HG03521 (cell line): ENCODE data around the gene EIF4A3.

Experiments used
- ATAC-seq: cut with Tn5 transposase; IDR thresholded peaks from one replicate; pipeline ENCODE4 v1.9.1; 2021; ENCODE audit warnings: mild to moderate bottlenecking, moderate library complexity; ENCODE audit not compliant: unreplicated experiment

Gene EIF4A3

DNA sequence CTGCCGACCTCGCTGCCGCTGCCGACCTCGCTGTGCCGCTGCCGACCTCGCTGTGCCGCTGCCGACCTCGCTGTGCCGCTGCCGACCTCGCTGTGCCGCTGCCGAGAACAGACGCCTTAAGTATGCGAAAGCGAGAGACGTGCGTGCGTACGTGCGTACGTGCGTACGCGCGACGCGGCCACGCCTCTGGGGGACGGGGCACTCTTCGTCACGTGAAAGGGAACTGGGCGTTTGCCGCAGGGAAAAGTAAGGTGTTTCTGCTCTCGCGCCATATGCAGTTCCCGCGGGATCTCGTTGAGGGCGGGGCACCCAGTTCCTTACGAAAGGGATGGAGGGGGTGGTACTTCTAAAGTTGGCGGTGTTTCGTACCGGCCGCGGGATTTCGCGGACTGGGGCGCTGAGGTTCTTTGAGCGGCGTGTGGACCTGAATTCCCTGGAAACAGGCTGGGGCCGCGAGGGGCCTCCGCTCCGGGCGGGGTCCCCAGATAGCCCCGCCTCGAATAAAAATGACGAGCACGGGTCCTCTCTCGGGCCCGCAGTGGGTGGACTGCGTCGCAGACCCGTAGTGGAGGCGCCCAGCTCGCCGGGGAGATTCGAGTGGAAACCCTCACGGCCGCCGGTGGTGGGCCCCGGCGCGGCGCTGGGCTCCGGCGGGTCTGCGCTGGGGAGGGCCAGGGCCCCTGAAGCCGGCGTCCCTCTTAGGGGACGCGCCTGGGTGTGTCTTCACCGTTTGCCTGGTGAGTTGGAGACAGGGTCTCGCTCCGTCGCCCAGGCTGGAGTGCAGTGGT is at the start of gene EIF4A3:
EIF4A3 (minus strand) TSS at position 94 of the 788 bp plus-strand sequence. CDS start 167 bp downstream, outside the sequence.
- ATAC-seq, result peak; percentile 85

GRCh38 chr17:80196652-80197051 is 49.7 kb upstream of the EIF4A3 start:
- ATAC-seq, result no peak

- no peak for ATAC-seq
Observed at GRCh38 chr17:80195671-80196529, 49.0 kb upstream of the EIF4A3 start.

DNA sequence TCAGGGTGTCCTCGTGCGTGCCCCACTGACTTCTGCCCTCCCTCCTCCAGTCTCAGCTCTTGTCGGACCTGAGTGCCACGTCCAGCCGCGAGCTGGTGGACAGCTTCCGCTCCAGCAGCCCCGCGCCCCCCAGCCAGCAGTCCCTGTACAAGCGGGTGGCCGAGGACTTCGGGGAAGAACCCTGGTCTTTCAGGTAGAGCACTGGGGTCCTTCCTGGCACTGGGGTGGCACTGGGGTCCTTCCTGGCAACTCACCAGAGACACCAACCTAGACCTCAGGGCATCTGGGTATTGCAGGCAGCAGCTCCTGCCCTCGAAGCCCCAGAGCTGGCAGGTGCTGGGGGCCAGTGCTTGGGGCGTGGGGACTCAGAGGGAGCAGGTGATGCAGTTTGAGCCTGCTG is 48.2 kb upstream of the EIF4A3 start:
- ATAC-seq, result no peak

DNA sequence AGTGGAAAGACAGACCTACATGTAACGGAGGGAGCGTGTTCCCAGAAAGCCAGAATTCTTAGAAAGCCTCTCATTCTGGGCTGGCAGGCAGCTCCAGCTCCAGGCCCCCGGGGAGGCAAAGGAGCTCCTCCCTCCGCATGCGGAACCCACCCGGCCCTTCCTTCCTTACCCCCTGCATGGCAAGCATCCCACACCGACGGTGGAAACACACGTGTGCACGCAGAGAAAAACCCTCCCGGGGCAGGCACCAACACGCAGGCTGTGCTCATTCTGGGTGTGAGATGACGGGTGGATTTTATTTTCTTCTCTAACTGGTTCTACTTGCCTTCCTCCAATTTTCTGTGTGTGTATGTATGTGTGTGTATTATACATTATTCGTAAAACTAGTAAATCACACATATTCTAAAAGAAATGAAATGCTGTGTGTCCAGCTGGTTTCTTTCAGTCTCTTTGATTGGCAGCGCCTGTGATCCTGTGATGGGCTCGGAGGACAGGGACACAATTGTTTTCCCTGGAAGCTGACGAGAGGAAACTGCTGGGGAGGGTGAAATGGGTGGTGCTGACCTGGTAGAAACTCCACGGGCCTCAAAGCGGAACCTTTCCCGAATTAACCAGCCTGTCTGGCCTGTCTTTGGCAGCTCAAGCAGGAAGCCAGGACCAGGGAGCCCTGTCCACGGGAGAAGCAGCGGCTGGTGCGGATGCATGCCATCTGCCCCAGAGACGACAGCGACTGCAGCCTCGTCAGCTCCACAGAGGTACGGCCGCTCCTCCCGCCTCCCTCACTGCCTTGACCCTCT is 45.1 kb upstream of the EIF4A3 start:
- no peak for ATAC-seq

DNA sequence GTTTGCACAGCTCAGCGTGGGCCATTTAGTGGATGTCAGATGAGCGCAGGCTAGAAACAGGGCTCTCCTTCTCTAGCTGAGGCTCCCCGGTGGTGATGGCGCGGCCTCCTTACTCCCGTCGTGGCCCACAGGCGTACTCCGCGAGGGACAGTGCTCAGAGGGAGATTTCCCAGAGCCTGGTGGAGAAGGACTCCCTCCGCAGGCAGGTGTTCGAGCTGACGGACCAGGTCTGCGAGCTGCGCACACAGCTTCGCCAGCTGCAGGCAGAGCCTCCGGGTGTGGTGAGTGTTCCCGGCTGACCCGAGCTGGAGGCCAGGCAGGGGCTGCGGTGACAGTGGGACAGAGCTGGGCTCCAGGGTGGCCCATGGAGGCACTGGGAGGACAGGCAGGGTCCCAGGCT is 44.3 kb upstream of the EIF4A3 start:
- no peak for ATAC-seq

DNA sequence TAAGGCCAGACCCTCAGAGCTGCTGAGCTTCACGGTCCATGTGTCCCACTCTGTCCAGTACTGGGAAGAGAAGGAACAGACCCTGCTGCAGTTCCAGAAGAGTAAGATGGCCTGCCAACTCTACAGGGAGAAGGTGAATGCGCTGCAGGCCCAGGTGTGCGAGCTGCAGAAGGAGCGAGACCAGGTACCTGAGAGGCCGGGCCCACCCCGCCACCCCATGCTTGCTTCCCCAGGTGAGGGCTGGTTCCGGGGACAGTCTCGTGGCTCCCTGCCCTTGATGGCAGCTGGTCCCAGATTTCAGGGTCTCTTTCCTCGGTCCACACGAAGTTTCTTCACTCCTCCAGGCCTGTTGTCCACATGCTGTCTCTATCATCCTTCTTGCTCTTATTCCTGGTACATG is 43.8 kb upstream of the EIF4A3 start:
- no peak for ATAC-seq

- ATAC-seq, result no peak
Observed at GRCh38 chr17:80189611-80190010, 42.7 kb upstream of the EIF4A3 start.

DNA sequence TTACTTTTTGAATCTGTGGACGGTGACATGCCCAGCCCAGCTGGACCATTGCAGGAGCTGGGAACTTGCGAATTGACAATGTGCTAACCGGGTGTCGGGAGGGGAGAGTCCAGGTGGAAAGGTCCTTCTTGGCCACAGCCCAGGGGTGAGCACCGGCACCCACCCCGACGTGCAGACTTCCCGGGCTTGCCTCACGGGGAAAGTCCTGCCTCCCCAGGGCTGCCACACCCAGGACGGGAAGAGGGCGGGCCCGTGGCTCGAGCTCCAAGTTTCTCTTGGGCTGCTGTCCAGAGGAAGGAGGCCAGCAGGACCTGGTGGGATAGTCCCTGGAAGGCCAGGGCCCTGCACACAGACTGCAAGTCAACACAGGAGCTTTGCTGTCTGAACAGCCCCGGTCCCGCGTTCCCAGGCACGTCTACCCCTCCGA is 40.6 kb upstream of the EIF4A3 start:
- ATAC-seq, result no peak

DNA sequence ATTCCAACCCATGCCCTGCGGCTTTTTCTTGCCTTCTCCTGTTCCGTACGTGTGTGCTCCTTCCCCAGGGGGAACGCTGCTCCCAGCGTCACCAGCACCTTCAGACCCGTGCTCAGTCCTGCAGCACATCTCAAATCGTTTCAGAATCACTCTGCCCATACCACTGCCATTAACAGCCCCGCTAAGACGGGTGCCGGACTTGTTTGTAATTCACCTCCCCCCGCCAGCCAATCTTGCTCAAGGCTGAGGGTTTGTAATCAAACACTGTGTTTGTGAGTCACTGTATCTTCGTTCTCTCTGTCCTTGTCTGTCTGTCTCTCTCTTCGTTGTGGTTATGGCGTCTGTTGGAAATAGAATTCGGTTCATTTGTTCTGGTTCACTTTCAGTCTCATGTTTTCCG is 40.2 kb upstream of the EIF4A3 start:
- no peak for ATAC-seq

DNA sequence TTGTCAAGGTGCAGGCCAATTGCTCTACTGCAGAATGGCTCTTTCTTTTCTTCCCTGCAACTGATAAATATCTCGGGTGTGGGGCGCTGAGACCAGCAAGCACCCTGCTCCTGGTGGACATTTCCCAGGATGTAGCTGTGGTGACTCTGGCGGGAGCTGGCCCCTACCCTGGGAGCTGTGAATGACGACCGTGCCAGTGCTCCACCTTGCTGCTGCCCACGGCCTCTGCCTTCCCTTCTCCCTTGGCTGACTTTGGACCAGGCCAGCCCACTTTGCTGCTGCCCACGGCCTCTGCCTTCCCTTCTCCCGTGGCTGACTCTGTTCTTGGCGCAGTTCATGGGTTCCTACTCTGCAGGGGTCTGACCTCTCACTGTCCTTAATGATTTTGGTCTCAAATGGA is 39.0 kb upstream of the EIF4A3 start:
- ATAC-seq, result no peak

DNA sequence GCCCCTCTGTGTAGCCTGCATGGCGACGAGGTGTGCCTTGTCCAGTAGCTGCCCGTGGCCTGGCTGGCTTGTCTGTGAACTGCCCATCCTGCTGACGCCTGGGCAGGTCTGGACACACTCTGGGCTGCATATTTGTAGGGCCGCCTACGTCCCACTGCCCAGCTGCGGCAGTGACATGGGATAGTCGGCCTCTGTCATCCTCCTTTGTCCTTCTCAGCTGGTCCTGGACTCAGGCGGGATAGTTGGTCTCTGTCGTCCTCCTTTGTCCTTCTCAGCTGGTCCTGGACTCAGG is 37.4 kb upstream of the EIF4A3 start:
- no peak for ATAC-seq

DNA sequence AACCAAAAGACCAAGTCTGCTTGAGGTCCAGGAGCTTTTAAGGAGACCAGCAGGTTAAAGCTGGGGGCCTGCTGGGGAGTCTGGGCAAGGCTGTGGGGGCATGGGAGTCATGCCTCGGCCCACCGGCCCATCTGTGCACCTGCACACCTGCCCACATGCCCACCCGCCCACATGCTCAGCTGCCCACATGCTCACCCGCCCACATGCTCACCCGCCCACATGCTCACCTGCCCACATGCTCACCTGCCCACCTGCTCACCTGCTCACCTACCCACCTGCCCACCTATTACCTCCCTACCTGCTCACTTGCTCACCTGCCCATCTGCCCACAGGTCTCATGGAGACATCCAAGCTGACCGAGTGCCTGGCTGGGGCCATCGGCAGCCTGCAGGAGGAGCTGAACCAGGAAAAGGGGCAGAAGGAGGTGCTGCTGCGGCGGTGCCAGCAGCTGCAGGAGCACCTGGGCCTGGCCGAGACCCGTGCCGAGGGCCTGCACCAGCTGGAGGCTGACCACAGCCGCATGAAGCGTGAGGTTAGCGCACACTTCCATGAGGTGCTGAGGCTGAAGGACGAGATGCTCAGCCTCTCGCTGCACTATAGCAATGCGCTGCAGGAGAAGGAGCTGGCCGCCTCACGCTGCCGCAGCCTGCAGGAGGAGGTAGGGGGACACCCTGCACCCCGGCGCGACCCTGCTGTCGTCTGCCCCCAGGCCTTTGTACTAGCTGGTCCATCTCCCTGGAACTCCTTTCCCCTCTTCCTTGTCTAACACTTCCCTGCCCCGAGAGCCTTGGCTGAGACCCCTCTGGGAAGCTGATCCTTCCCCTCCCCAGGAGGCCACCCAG is 36.9 kb upstream of the EIF4A3 start:
- ATAC-seq, result no peak

DNA sequence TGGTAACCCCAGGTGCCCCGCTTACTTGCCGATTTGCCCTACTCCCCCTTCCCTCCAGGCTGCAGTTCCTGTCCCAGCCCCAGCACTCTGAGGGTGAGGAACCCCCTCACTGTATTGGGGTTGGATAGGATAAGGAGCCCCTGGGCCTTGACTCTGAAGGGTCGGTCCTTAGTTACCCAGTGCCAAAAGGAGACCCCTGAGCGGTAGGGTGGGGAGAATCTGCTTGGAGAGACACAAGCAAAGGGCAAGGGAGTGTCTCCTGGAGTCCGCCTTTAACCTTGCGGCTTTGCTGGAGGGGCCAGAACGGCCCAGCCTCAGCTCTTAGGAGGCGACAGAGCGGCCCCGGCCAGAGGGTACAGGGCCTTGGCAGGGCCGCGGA is 35.9 kb upstream of the EIF4A3 start:
- ATAC-seq, result no peak

- ATAC-seq, result no peak
Observed at GRCh38 chr17:80182118-80182844, 35.4 kb upstream of the EIF4A3 start.

DNA sequence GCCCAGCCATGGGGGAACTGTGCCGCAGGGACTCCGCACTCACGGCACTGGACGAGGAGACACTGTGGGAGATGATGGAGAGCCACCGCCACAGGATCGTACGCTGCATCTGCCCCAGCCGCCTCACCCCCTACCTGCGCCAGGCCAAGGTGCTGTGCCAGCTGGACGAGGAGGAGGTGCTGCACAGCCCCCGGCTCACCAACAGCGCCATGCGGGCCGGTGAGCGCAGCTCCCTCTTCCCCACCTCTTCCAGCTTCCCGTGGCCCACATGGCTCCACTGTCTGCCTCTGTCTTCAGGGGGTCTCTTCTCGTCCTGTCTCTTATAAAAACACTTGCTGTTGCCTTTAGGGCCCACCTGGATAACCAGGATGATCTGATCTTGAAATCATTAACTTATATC is 34.5 kb upstream of the EIF4A3 start:
- no peak for ATAC-seq

GRCh38 chr17:80180192-80180591 is 33.3 kb upstream of the EIF4A3 start:
- no peak for ATAC-seq

DNA sequence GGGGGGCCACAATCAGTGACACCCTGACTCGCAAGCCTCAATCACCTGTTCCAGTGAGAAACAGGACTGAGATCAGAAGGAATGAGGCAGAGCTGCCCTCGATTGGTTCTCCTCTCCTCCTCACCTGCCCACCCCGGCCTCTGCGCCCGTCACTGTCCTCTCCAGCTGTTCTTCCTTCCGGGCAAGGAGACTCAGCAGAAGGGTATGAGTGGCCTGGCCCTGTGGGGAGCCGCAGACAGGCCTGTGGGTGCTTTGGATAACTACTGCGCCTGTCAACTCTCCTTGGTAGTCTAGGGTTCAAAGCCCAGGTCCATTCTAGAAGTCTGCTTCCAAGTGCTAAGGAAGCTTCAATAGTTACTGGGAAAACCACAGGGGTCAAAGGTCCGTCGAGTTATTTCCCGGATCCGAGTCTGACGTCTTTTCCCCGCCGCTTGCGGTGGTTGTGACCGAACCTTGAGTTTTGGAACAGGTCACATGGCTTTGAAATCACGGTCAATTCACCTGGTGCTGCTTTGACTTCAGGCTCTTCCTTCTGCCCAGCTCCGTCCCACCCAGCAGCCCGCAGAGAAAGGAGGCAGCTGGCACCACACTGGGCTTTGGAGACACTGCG is 31.2 kb upstream of the EIF4A3 start:
- no peak for ATAC-seq

DNA sequence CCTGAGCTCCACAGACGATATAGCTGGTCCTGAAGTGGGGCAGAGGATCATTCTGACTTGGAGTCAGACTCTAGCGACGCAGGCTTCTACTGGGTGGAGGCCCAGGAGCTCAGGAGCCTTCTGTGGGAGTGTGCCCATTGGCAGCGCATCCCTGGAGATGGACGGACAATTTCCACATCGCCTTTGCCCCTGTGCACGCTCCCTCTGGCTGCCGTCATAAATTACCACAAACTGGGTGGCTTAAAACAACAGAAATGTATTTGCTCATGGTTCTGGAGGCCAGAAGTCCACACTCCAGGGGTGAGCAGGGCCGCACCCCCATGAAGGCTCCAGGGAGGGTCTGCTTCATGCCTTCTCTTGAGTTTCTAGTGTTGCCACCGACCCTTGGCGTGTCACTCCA is 29.8 kb upstream of the EIF4A3 start:
- no peak for ATAC-seq

GRCh38 chr17:80173916-80174315 is 27.0 kb upstream of the EIF4A3 start:
- ATAC-seq, result no peak
